HepG2 (cell line): Measurements from ENCODE around the gene ITGA7. TPM values are rescaled to one million over a fixed set of nuclear protein-coding genes. Genes with fewer than 3 reads are reported as not detected.

Experiments
- AKAP8 ChIP-seq: sonication (generic); formaldehyde crosslinking; IDR thresholded peaks from 2 replicates; pipeline ENCODE4 v1.5.1; 2020; ENCODE audit warnings: mild to moderate bottlenecking, missing genetic modification reagents
- GMEB2 ChIP-seq: IDR thresholded peaks from 2 replicates; pipeline ENCODE4 v1.6.1; 2016; ENCODE audit warnings: missing biosample characterization, missing genetic modification reagents, low read depth
- GPN1 ChIP-seq: sonication (generic); formaldehyde crosslinking; IDR thresholded peaks from 2 replicates; pipeline ENCODE4 v1.5.1; 2020; ENCODE audit warnings: missing genetic modification reagents, borderline replicate concordance
- GZF1 ChIP-seq: sonication (generic); formaldehyde crosslinking; IDR thresholded peaks from 2 replicates; pipeline ENCODE4 v1.5.1; 2020; ENCODE audit warnings: mild to moderate bottlenecking, missing genetic modification reagents
- IKZF4 ChIP-seq: sonication (generic); formaldehyde crosslinking; IDR thresholded peaks from 2 replicates; pipeline ENCODE4 v1.5.1; 2020; ENCODE audit warnings: borderline replicate concordance, mild to moderate bottlenecking, low read depth, missing genetic modification reagents; ENCODE audit errors: not compliant biosample characterization
- KLF13 ChIP-seq: sonication (generic); formaldehyde crosslinking; IDR thresholded peaks from 2 replicates; pipeline ENCODE4 v1.4.0; 2020; ENCODE audit warnings: mild to moderate bottlenecking, missing genetic modification reagents
- MXI1 ChIP-seq: IDR thresholded peaks from 3 replicates; pipeline ENCODE4 v1.6.1; 2012; ENCODE audit warnings: low read depth, low read length, inconsistent platforms, borderline replicate concordance
- NCOR1 ChIP-seq: fragments of 200-600 bp; sonication (generic); IDR thresholded peaks from 2 replicates; pipeline ENCODE4 v1.7.0; 2017; ENCODE audit warnings: antibody characterized with exemption, low read length, borderline replicate concordance
- NR2F2 ChIP-seq: IDR thresholded peaks from 2 replicates; pipeline ENCODE4 v1.6.1; 2012; ENCODE audit warnings: low read depth, inconsistent platforms, borderline replicate concordance
- RARG ChIP-seq: sonication (generic); formaldehyde crosslinking; IDR thresholded peaks from 2 replicates; pipeline ENCODE4 v1.4.0; 2020; ENCODE audit warnings: low read depth, mild to moderate bottlenecking, missing genetic modification reagents
- RFX3 ChIP-seq: IDR thresholded peaks from 2 replicates; pipeline ENCODE4 v1.6.1; 2016; ENCODE audit warnings: missing biosample characterization, missing genetic modification reagents
- SIN3B ChIP-seq: fragments of 150-350 bp; IDR thresholded peaks from 2 replicates; pipeline ENCODE4 v1.6.1; 2014; ENCODE audit warnings: low read length
- SRSF1 ChIP-seq: fragments of 200-400 bp; formaldehyde crosslinking; optimal IDR thresholded peaks from 2 replicates; pipeline ENCODE3; 2017; ENCODE audit warnings: mild to moderate bottlenecking, low read depth, low read length, moderate library complexity
- TBP ChIP-seq: sonication (generic); formaldehyde crosslinking; IDR thresholded peaks from 2 replicates; pipeline ENCODE4 v1.5.0; 2020; ENCODE audit warnings: missing genetic modification reagents
- ZBTB42 ChIP-seq: sonication (generic); formaldehyde crosslinking; IDR thresholded peaks from 2 replicates; pipeline ENCODE4 v1.5.0; 2020; ENCODE audit warnings: mild to moderate bottlenecking, missing genetic modification reagents
- ZFP1 ChIP-seq: IDR thresholded peaks from 2 replicates; pipeline ENCODE4 v1.6.1; 2016
- ZFP36L1 ChIP-seq: sonication (generic); formaldehyde crosslinking; IDR thresholded peaks from 2 replicates; pipeline ENCODE4 v1.8.0; 2022; ENCODE audit warnings: mild to moderate bottlenecking, missing genetic modification reagents, moderate library complexity
- ZNF136 ChIP-seq: sonication (generic); formaldehyde crosslinking; IDR thresholded peaks from 2 replicates; pipeline ENCODE4 v1.8.1; 2022; ENCODE audit warnings: low read depth, mild to moderate bottlenecking, moderate library complexity, missing genetic modification reagents
- ZNF138 ChIP-seq: sonication (generic); formaldehyde crosslinking; IDR thresholded peaks from 2 replicates; pipeline ENCODE4 v1.5.0; 2020; ENCODE audit warnings: mild to moderate bottlenecking, low read depth, missing genetic modification reagents
- ZNF282 ChIP-seq: fragments of 450-650 bp; IDR thresholded peaks from 2 replicates; pipeline ENCODE4 v1.6.1; 2018; ENCODE audit not compliant: partially characterized antibody
- ZNF431 ChIP-seq: sonication (generic); formaldehyde crosslinking; IDR thresholded peaks from 2 replicates; pipeline ENCODE4 v1.9.0; 2022; ENCODE audit warnings: missing genetic modification reagents, low read depth, mild to moderate bottlenecking, borderline replicate concordance
- ZNF432 ChIP-seq: sonication (generic); formaldehyde crosslinking; IDR thresholded peaks from 2 replicates; pipeline ENCODE4 v1.5.0; 2020; ENCODE audit warnings: missing genetic modification reagents, mild to moderate bottlenecking, borderline replicate concordance
- ZNF850 ChIP-seq: sonication (generic); formaldehyde crosslinking; conservative IDR thresholded peaks from 2 replicates; pipeline ENCODE4 v1.9.0; 2021; ENCODE audit warnings: mild to moderate bottlenecking, missing genetic modification reagents
- ZSCAN12 ChIP-seq: sonication (generic); formaldehyde crosslinking; IDR thresholded peaks from 2 replicates; pipeline ENCODE4 v1.9.0; 2021; ENCODE audit warnings: mild to moderate bottlenecking, missing genetic modification reagents
- ZSCAN20 ChIP-seq: sonication (generic); formaldehyde crosslinking; IDR thresholded peaks from 2 replicates; pipeline ENCODE4 v1.4.0; 2020; ENCODE audit warnings: missing genetic modification reagents, mild to moderate bottlenecking, borderline replicate concordance
- polyA plus RNA-seq, 8 experiments: library from polyadenylated mRNA; depleted of rRNA in 3 of 8; stranded (reverse) in 7 of 8; unstranded in 1 of 8; fragments of >200 nt; fragmentation: Illumina TruSeq in 4 of 8; extraction: Trizol in 4 of 8; gene quantifications; 2 replicates each; pipeline versions ENCODE4 v1.2.1 to v1.2.3, GENCODE V29; 2011 to 2016; ENCODE audit warnings: low read depth in 4 of 8, missing spikeins in 1 of 8, mixed read lengths in 1 of 8; ENCODE audit not compliant: insufficient read depth in 1 of 8
- total RNA-seq, 5 experiments: library from RNA; depleted of rRNA; stranded (reverse); fragments of >200 nt; fragmentation: Illumina TruSeq; extraction: Trizol; gene quantifications; 2 replicates each; pipeline ENCODE4 v1.2.3, GENCODE V29; 2016; ENCODE audit warnings: low read depth in 1 of 5
- TF ChIP-seq, protein P1 (sequence below): sonication (generic); formaldehyde crosslinking; IDR thresholded peaks from 2 replicates; pipeline ENCODE4 v1.8.0; 2022; ENCODE audit warnings: missing genetic modification reagents, mild to moderate bottlenecking, inconsistent platforms, borderline replicate concordance

ITGA7 gene
- total and polyA plus RNA-seq, 2 of the 13 experiments (the other 11 are each of a cell fraction or from before 2014, with no cell fraction given): 0.65 to 0.75 TPM

DNA sequence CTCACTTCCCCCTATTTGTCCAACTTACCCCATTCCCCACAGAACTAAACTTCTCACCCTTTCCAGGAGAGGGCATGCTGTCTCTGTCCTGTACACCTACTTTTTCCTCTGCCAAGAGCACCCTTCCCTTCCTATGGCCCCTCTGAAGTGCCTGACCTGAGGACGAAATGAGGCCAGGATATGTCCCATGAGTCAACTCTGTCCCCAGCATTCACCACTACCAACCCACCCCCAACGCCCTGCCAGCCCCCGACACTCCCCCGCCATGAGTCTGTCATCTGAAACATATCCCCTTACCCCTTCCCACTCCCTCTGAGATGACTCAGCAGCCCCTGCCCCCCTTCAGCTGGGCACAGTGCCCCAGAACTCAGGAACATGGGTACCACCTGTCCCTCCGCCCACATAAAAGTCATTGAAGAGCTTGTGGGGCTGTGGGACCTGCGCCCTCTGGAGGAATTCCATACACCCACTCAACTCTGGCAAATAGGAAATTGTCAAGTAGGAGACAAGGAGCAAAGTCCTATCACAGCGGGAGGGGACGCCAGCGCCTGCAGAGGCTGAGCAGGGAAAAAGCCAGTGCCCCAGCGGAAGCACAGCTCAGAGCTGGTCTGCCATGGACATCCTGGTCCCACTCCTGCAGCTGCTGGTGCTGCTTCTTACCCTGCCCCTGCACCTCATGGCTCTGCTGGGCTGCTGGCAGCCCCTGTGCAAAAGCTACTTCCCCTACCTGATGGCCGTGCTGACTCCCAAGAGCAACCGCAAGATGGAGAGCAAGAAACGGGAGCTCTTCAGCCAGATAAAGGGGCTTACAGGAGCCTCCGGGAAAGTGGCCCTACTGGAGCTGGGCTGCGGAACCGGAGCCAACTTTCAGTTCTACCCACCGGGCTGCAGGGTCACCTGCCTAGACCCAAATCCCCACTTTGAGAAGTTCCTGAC is 26.3 kb downstream of the ITGA7 start (continued):
- no peak for TF ChIP-seq ZBTB42 (CRISPR knock-in tag)
- no peak for TF ChIP-seq GMEB2 (CRISPR knock-in tag)
- 0 out of 2 replicates have a peak, but pooled peaks have one; percentile 36 for TF ChIP-seq AKAP8
- no peak for TF ChIP-seq ZNF432
- no peak for TF ChIP-seq IKZF4 (CRISPR knock-in tag)
- no peak for TF ChIP-seq ZSCAN20 (CRISPR knock-in tag)
- TF ChIP-seq ZSCAN12 (CRISPR knock-in tag): no peak
- TF ChIP-seq, protein P1, sequence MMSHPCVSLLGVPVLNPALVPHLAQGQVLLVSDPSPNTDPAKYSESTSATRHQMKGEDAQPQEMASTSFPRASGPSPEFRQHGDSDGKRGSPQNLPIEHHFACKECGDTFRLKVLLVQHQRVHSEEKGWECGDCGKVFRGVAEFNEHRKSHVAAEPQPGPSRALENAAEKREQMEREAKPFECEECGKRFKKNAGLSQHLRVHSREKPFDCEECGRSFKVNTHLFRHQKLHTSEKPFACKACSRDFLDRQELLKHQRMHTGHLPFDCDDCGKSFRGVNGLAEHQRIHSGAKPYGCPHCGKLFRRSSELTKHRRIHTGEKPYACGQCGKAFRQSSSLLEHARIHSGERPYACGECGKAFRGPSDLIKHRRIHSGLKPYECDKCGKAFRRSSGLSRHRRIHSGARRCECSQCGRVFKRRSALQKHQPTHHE (CRISPR knock-in tag): peak; percentile 52; the same call in 1 of the 2 replicates
- no peak for TF ChIP-seq GPN1 (CRISPR knock-in tag)
- TF ChIP-seq MXI1: peak; percentile 22; the same call in 1 of the 3 replicates
- no peak for TF ChIP-seq RFX3 (CRISPR knock-in tag)
- TF ChIP-seq ZNF136 (CRISPR knock-in tag): no peak
- no peak for TF ChIP-seq GZF1
- no peak for TF ChIP-seq SIN3B
- TF ChIP-seq TBP (CRISPR knock-in tag): no peak
- peak; percentile 47 for TF ChIP-seq SRSF1
- TF ChIP-seq KLF13: no peak
- peak; percentile 24; the same call in 1 of the 2 replicates for TF ChIP-seq NCOR1
- no peak for TF ChIP-seq ZNF850 (CRISPR knock-in tag)
- TF ChIP-seq ZFP36L1 (CRISPR knock-in tag): no peak
- no peak for TF ChIP-seq ZNF282
- TF ChIP-seq ZFP1 (CRISPR knock-in tag): peak; percentile 76; the same call in 1 of the 2 replicates
- peak; percentile 72; the same call in 1 of the 2 replicates for TF ChIP-seq ZNF431 (CRISPR knock-in tag)
- TF ChIP-seq RARG (CRISPR knock-in tag): no peak
- TF ChIP-seq NR2F2: no peak; the same call in 1 of the 2 replicates
- TF ChIP-seq ZNF138: 0 out of 2 replicates have a peak, but pooled peaks have one; percentile 6
